ENCODE data around the gene FAM151A.

GRCh38 chr1:54653036-54653435 lies 29.7 kb upstream of the FAM151A start:
- TF ChIP-seq POLR2A (IDR thresholded peaks at IDR 0.05) = no peak
- TF ChIP-seq CTCF (IDR thresholded peaks at IDR 0.05) = no peak
- no peak for TF ChIP-seq EP300 (IDR thresholded peaks at IDR 0.05)
